C4-2B (cell line): ENCODE results near the gene PTPRN2.

Experiments used
- ZFX ChIP-seq: fragments of 450-650 bp; IDR thresholded peaks from 2 replicates; pipeline ENCODE4 v1.6.1; 2017
- TF ChIP-seq, protein P1 (sequence below): fragments of 450-650 bp; conservative IDR thresholded peaks from 2 replicates; pipeline ENCODE4 v1.5.1; 2017; ENCODE audit warnings: mild to moderate bottlenecking

DNA sequence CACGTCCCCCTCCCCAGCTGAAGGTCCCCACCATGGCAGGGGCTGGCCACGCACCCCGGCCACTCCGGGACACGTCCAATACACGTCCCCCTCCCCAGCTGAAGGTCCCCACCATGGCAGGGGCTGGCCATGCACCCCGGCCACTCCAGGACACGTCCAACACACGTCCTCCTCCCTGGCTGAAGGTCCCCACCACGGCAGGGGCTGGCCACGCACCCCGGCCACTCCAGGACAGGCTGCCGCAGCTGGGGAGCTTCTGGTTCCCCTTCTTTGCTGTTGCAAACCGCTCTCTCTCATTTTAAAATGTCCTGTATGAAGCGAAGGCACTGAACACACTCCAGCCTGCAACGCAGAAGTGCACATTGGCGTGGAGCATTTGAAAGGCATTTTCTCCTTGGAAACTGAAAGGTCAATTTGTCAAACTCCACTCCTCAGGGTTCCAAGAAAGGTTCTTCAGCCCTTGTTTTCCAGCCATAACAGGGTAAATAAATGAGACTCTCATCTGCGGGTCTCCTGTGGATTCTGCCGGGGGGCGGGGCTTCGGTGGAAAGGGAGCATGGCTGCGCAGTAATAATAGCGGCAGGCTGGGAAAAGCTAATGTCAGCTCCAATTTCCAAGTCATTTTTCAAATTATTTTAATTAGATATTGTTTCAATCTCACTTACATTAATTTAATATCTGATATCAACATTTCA, 670.5 kb downstream of the PTPRN2 start:
- TF ChIP-seq, protein P1, sequence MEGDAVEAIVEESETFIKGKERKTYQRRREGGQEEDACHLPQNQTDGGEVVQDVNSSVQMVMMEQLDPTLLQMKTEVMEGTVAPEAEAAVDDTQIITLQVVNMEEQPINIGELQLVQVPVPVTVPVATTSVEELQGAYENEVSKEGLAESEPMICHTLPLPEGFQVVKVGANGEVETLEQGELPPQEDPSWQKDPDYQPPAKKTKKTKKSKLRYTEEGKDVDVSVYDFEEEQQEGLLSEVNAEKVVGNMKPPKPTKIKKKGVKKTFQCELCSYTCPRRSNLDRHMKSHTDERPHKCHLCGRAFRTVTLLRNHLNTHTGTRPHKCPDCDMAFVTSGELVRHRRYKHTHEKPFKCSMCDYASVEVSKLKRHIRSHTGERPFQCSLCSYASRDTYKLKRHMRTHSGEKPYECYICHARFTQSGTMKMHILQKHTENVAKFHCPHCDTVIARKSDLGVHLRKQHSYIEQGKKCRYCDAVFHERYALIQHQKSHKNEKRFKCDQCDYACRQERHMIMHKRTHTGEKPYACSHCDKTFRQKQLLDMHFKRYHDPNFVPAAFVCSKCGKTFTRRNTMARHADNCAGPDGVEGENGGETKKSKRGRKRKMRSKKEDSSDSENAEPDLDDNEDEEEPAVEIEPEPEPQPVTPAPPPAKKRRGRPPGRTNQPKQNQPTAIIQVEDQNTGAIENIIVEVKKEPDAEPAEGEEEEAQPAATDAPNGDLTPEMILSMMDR, result no peak
- TF ChIP-seq ZFX, result no peak
